ENCODE results near the gene AGER.
A peak's percentile ranks its signal among the peaks of the same experiment; 100 is the strongest.

Gene AGER

DNA sequence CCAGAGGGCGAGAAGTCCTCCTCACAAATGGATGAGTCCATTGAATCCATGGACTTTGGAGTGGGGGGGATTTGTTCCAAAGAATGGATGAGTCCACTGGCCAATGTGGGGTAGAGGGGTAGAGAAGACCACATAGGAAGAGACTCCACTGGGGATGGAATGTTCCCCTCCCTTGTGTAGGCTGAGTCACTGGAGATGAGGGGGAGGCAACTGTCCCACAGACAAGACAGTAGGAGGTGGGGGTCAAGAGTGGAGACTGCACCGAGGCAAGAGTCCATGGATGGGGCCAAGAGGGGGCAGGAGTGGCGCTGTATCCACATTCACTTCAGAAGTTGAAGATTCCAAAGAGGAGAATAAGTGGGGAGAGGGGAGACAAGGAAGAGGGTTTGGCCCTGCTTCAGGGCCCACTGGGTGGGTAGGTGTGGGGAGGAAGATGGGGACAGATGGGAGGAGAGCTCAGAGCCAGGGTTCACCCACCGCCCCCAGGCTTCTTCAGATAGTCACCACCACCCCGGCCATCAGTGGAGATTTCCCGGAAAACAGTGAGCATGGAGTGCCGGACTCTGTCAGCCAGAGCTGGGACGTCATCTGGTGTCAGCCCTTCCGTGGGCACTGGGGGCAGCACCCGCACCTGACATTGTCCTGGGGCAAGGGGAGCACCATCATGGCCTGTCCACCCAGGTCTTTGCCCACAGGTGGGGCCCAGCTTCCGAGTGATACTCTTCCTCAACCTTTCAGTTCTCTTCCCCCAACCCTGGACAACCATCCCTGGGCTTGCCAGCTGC, 15.1 kb downstream of the AGER start:
- no peak for DNase-seq (ENCODE audit: low read depth)

DNA sequence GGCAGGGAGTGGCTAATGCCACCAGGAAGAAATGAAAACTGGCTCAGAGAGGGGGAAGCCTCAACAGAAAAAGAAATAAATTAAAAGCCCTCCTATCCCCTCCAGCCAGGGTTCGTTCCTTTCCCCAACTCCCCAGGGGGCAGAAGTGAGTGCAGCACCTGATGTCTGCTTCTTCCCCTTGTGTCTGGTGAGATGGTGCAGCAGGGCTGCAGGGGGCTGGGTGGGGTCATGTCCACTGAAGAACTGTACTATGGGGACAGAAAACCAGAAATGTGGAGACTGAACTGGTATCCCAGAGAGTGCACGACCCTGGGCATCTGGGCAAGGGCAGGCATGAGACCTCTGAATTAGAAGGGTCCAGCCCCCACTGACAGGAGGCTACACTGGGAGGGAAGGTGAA, 15.7 kb downstream of the AGER start:
- DNase-seq (ENCODE audit: low read depth) = no peak

DNA sequence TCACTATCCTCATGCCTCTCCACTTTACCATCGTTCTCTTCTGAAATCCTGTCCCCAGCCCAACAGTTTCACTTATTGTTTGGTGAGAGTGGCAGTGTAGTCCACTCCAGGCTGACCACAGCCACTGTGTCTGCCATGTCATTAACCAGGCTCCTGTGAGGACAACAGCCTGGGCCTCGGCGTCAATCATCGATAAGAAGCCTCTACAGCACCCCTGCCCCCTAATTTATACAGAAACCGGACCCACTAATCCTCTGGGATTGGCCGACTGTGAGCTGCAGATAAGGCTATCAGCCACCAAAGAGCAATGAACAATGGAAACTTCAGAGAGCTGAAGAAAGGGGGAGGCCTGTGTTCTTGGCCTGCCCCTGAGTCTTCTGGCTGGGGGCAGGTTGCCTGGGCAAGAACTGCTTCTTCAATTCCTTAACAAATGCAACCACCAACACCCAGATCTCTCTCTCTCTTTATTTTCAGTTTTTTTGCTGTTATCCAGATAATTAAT, 16.2 kb downstream of the AGER start:
- DNase-seq (ENCODE audit: low read depth) = no peak

DNA sequence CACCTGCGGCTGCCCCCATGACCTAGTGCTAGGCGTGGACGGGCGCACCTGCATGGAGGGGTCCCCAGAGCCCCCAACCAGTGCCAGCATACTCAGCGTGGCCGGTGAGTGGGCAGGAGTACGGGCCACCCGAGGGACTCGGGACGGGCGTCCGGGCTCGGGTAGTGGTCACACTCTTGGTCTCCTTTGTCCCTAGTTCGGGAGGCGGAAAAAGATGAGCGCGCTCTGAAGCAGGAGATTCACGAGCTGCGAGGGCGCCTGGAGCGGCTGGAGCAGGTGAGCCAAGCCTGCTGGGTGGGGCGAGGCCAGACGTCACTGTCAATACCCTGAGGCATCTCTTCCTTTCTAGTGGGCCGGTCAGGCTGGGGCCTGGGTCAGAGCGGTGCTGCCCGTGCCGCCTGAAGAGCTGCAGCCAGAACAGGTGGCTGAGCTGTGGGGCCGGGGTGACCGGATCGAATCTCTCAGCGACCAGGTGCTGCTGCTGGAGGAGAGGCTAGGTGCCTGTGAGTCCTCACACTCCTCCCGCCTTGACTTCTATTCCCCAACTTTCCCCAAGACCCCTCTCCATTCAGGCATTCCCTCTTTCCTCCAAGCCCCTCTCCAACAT, 16.8 kb downstream of the AGER start:
- no peak for DNase-seq (ENCODE audit: low read depth)

DNA sequence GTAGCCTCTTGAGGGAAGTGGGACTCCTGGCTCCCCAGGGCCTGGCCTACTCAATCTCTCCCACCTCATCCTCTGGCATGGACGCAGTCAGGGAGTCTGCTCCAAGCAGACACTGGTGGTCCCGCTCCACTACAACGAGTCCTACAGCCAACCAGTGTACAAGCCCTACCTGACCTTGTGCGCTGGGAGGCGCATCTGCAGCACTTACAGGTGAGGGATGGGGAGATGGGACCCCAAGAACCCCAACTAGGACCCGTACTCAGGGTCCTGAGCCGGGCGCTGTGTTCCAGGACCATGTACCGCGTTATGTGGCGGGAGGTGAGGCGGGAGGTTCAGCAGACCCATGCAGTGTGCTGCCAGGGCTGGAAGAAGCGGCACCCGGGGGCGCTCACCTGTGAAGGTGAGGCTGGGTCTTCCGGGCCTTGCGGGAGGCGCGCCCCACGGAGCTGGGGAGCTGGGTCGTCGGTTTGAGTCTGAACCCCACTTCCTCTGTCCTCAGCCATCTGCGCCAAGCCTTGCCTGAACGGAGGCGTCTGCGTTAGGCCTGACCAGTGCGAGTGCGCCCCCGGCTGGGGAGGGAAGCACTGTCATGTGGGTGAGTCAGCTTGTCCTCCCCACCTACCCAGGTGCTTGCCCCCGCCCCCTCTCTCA, 17.5 kb downstream of the AGER start:
- DNase-seq (ENCODE audit: low read depth) = no peak

DNA sequence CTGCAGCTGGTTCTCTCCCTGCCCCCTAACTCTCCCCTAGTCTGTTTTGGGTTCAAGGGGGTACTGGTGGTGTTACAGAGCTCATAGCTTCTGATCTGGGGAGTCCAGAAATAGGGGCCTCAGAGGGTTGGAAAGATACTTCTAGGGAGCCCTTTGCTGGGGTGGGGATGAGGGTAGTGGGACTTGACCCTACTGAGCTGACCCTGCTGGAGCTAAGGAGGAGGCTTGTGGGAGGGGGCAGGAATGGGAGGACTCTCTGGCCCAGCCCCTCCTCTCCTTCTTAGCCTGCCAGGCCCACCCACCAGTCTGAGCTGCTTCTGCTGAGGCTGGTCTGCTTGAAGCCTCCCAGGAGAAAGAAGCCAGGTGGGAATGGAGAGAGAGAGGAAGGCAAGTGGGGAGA, 19.8 kb downstream of the AGER start, which contains the start of gene EGFL8:
Gene EGFL8, plus strand, starts transcription at position 301 of the 400 bp plus-strand sequence. CDS start 1,571 bp downstream, outside the sequence.
- no peak for DNase-seq (ENCODE audit: low read depth)

DNA sequence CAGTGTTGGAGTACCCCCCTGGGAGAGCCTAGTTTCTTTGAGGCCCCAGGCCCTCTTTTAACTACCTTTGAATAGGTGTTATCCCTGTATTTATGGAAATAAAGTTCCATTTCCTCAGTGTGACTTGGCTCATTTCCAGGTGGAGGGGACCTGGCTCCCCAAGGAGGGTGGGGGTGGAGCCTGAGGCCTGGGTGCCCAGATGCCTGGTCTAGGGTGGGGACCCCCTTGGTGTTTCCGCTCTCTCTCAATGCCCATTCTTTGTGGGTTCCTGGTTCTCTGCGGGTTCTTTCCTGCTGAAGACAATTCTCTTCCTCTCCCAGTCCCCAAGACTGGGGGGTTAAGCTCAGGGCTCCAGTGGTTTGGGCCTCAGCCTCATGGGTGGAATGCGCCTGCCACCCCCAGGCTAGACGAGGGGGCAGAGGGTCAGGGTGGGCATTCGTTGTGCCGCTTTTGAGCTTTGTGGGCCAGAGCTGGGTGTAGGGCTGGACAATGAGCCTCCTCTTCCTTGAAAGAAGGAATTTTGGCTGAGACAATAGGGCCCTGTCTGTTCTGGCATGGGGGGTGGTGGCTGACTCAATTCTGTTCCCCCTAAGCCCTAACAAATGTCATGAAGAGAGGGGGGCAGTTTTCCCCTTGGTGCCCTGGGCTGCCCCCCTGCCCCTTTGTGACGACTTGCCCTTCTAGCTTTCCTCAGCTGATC, 20.3 kb downstream of the AGER start:
- DNase-seq (ENCODE audit: low read depth) = no peak

DNA sequence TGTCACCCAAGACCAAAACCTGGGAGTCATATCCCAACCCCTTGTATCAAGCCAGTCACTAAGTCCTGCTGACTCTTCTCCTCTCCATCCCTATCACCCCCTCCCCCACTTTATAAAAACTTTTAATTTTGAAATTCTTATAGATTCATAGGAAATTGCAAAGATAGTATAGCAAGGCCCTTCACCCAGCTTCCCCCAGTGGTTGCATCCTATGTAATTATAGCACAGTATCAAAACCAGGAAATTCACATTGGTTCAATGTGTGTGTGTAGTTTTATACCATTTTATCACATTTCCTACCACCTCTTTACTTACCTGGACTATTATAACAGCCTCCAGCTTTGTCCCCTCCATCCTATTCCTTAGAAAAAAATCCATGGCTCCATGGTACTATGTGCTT, 26.0 kb downstream of the AGER start:
- no peak for DNase-seq (ENCODE audit: low read depth)

DNA sequence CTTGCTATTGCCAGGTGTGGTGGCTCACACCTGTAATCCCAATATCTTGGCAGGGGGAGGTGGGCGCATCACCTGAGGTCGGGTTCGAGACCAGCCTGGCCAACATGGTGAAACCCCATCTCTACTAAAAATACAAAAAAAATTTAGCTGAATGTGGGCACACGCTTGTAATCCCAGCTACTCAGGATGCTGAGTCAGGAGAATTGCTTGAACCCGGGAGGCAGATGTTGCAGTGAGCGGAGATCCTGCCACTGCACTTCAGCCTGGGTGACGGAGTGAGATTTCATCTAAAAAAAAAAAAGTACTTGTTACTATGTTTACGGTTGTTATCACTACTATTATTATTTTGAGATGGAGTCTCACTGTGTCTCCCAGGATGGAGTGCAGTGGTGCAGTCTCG, 27.2 kb downstream of the AGER start:
- DNase-seq (ENCODE audit: low read depth) = no peak

DNA sequence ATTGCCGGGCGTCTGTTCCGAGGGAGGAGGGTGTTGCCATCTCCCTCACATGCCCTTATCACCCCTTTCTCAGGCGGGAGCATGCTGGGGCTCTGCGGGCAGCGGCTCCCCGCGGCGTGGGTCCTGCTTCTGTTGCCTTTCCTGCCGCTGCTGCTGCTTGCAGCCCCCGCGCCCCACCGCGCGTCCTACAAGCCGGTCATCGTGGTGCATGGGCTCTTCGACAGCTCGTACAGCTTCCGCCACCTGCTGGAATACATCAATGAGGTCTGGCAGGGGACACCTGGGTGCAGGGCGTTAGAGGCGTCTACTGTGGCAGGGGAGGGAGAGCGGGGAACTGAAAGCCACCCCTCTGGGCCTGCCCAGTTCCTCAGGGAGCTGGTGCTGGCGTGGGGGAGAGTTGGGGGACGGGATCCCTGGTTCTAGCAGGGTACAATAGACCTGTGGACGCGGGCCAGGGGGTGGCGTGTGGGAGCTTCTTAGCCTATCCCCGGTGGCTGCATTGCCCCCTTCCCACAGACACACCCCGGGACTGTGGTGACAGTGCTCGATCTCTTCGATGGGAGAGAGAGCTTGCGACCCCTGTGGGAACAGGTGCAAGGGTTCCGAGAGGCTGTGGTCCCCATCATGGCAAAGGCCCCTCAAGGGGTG, 29.4 kb downstream of the AGER start:
- DNase-seq (ENCODE audit: low read depth) = peak; percentile 44

DNA sequence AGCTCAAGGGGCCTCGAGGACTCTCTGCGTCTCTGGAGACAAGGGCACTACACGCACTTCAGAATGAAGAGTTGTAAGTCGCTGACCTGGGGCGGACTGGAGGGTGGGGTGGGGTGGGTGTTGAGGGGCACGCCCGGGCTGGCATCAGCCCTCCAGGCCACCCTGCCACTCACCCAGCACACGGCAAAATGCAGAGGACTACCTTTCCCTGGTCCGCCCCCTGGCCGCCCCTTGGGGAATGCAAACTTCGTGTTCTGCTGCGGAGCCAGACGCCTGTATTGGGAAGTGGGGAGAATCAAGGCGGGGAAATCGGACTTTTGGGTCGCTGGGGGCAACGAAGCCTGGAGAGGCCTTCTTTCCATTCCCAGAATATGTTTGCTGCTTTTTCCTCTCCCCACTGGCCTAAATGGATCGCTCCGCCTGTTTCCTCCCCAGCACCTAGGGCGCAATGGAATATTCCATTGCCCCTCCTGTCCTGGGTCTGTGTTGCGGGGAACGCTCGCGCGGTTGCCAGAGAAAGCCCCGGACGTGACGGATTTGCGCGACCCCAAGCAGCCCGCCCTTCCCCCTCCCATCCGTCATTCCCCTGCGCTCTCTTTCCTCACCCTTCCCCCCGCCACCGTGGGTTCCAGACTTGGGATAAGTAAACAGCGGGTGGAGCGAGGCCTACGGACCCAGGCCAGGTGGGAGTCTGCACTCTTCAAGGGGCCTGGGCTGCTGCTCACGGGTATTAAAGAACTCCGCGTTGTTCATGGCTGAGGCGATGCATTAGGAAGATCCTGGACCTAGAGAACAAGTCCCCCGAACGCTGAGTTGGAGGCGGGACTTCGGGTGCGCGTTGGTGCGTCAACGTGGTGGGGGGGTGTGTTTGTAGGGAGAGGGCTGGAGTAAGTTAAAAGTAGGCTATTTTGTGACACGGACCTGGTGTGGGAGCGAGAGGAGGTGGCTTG, 30.2 kb downstream of the AGER start, which contains the start of gene PPT2:
Gene PPT2, plus strand, starts transcription at position 578 of the 950 bp plus-strand sequence. CDS start 454 bp downstream, outside the sequence.
- DNase-seq (ENCODE audit: low read depth) = peak; percentile 48

DNA sequence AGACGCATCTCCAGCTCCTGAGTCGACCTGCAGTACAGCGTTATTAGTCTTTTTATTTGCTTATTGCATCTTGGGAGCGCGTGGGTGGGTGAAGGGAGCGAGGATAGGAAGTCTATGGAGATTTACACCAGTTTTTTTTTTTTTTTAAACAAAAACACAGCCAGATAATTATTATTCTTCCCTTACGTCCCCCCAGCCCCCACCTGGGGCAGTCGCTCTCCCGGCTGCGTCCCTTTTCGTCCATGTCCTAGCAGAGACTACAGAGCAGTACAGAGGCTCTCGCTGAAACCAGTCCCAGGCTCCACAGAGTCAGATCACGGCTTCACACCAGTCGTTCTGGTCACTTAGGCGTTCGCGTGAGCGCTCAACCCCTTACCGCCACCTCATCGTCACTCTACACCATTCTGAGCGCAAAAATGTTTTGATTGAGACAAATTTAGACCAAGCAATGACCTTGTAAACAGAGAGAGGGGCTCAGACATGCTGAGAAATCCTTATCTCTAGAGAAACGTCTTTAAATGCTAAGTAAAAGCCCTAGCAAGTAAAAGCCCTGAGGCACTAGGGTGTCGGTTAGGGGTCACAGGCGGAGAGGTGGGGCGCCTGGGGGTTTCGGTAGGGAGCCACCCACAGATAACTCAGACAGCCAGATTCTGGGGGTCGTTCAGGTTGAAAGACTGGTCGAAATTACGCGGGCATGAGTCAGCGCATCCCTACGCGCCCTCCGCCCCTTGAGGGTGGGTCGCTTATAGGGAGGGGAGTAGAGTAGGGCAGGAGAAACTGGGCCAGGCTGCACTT, 31.1 kb downstream of the AGER start:
- DNase-seq (ENCODE audit: low read depth) = no peak

DNA sequence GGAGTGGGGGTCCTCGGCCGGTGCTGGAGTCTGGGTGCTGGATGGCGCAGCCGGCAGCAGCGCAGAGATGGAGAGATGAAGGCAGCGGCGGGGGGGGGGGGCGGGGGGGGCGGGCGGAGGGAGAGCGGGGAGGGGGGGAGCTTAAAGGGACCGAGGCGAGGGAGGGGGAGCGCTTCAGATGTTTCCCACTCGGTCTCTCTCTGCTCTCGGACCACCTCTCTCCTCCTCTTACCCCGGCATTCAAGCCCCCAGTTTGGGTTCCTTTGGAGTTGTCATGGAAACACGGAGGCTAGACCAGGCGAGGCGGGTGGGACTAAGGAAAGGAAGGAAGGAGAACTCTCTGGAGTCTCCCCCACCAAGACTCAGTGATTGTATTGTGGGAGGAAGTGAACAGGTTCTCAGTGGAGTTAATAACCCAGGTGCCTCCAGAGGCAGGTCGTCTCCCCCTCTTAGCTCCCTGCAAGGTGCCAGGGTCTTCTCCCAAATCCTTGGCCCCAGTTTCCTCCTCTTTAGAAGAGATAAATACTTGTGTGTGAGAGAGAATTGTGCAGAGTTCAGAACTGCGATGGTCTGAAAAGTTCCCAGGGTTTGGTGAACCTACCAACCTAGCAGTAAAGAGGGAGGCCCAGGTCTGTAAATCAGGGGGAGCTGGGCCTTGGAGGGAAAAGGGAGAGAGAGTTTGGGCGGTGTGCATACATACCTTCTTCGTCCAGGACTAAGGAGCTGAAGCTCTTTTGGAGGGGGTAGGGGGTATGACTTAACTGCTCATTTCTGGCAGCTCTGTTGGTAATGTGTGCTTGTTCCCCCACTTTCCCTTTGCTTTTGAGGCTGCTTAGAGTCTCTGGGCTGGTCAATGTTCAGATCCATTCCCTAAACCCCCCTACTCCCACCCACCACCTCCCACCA, 31.9 kb downstream of the AGER start, which contains the start of gene PRRT1:
Gene PRRT1, minus strand, starts transcription at position 77 of the 906 bp plus-strand sequence. CDS start 112 bp downstream, outside the sequence.
- DNase-seq (ENCODE audit: low read depth) = no peak

DNA sequence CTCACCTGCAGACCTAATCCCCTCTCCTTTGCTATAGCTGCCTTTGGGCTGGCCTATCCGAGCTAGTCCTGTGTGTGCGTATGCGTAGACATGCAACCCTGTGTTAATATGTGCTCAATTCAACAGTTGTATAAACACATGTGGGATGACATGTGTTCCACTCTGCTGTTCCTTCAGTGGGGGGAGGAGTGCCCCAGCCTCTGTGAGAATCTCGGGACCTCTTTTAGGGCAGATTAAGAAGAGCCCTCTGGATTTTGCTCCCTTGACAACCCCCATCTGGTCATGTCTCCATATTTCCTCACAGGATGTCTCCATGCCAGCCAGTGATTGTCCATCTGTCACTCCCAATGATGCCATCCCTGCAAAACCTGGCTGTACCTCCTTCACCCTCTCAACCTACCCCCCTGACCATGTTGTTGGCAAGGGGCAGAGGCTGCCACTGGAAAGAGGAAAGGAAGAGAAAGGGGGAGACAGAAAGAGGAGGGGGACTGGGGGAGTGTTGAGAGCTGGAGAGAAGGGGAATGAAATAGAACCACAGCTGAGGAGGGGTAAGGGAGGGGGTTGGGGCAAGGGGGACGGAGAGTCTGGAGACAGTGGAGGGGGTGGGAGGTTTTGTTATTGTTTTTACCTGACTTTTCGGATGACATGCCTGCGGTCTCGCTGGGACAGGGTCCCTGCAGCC, 32.7 kb downstream of the AGER start:
- DNase-seq (ENCODE audit: low read depth) = no peak

DNA sequence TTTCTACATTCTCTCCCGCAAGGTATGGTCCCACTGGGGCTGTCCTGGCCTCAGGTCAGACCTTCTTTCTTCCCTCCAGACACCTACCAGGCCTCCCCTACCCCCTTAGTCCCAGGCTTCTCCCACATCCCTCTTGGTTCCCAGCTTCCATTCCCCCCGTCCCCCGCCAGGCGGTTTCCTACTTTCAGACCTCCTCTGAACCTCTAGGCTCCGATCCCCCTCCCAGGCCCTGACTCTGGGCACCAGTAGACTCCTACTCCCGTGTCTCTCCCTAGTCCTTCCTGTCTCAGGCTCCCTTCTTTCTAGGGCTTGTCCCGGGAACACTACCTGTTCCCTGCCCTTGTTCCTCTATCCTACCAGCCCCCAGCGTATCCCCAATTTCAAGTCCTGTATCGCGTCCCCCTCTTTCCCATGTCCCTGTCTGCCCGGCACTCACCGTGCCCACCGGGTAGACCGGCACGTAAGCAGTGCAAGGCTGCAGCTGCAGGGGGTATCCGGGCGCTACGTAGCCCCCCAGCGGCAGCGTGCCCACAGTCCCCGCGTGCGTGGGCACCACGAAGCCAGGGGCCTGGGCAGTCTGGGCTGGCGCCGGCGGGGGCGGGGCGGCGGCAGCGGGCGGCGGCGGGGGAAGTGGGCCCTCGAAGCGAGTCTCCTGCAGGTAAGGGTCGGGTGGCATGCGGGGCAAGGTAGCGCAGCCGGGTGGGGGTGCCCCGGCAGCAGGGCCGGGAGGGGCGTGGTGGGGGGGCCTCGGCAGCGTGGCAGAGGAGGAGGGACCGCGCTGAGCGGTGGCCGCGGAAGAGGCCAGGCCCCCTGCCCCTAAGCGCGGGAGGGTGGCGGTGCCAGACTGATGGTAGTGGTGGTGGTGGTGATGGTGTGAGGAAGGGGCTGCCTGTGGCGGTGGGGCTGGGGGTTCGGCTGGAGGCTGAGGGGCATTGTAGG, 33.9 kb downstream of the AGER start:
- DNase-seq (ENCODE audit: low read depth) = no peak

DNA sequence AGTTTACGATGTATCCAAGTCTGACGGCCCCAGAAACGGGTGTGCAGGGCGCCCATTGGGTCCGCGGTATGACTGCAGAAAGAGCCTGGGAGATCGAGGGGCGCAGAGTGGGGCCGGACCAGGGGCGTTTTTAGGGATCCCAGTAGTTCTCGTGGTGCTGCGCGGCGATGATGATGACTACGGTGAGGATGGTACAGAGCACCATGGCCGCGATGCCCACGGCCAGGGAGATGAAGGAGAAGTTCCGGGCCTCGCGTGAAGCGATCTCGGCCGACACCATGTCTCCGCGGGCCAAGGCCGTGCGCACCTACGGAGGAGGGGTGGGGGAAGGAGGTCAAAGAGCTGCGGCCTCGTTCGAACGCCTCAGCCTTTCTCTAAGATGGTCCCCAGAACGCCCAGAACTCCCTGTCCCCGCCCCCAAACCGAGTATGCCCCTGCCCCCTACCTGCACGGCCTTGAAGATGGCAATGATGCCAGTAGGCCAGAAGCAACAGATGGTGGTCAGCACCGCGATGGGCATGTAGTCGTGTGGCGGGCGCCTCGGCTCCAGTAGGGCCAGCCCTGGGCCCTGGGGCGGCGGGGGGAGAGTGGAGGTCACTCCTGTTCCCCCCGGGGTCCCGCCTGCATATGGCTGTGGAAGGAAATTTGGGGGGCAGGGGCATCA, 34.8 kb downstream of the AGER start:
- no peak for DNase-seq (ENCODE audit: low read depth)

Measured in activated T-helper 1 cell treated with Interleukin-2 at 50 U/mL for 16 hours (primary cell).